Activated T-helper 1 cell treated with anti-CD3 and anti-CD28 coated beads, Interleukin-2, amount 50 U/mL, for 16 hours (primary cell): ENCODE results near the gene NXPH1.
"Not testable (repeated sequence)": the region's sequence is repeated elsewhere in the genome, so short reads cannot be mapped to it uniquely, and the experiment has no call there.

Experiments used
- DNase-seq, 2 donors: peaks; one replicate each; pipeline ENCODE4 v3.0.0-alpha.2; 2020; ENCODE audit warnings: low read depth in 1 of 2, low spot score in 1 of 2

The NXPH1 gene

DNA sequence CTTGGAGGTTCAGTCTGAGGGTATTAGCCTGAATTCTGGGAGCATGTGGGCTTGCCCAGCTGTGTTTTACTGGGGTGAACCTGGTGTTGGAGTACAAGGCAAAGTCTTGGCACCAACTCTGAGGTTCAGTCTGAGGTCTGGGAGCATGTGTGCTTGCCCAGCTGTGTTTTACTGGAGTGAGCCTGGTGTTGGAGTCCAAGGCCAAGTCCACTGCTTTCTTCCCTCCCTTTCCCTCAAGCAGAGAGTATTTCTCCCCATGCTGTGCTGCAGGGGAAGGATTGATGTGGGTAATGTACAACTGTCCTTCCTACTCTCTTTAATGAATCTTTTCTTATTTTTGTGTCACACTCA lies 236.1 kb downstream of the NXPH1 start:
- DNase-seq, result no peak

DNA sequence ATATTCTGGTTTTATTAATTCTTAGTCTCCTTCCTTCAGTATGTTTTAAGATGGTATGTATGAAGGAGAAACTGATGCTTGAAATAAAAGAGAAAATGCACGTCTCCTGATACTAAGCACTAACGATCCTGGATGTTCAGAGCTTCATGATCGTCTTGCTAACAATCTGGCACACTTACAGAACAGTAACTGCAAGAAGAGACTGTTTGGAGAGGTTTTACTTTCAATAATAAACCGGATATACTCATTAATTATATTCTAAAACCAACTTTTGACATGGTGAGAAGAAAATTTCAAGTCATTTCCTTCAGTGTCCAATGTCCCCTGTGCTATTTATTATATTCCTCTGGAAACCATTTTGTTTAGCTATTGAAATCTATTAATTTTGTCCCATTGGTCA lies 251.0 kb downstream of the NXPH1 start:
- no peak for DNase-seq

GRCh38 chr7:8699875-8700624 lies 266.6 kb downstream of the NXPH1 start:
- no peak for DNase-seq

DNA sequence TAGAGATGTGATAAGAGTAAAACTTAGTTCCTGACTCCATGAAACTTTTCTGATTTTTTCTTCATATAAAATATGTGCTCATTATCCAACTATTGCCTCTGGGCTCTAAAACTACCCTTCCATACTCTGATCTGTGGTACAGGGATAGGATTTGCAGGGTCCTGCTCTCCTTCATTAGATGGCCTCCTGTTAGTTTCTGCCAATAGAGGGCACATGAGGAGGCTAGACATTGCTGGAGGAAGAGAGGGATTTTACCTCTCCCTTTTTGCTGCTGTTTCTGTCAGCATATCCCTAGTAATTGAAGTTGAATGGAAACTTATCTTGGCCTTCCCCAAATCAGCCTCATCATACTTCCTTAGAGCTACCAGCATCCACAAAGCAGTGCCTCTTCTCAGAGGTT lies 269.4 kb downstream of the NXPH1 start:
- no peak for DNase-seq

DNA sequence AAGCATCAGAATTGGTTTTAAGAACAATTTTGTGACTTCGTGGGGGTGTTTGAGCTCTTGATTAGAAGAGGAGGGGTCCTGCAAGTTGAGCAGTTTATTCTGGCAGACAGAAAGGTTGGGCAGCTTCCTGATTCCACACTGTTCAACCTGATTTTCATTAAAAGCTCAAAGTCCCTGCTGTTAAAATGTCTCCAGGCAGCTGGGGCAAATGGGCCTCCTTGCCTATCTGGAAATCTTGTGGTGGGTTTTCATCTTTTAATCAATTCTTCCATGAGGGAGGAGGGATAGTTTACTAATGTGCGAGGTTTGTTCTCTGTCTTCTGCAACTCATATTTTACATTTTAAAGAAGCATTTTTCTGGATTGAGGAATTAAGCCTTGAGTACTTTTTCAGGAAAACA lies 276.7 kb downstream of the NXPH1 start:
- no peak for DNase-seq

DNA sequence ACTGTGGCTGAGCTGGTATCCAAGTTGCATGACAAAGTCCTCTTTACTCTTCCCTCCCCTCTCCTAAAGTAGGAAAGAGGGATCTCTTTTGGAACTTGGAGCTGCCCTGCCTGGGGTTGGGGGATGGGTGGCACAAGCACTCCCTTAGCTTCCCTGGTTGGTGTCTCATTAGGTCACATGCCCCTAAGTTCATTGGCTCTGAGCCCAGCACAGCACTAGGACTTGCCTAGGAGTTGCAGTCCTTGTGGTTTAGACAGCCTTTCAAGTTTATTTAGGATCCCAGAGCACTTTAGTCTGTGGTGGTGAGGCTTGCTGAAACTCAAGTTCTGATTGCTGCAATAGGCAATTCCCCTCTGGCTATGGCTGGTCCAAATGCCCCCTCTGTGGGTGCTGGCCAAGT lies 281.4 kb downstream of the NXPH1 start:
- DNase-seq, result no peak

GRCh38 chr7:8719102-8719501 lies 285.7 kb downstream of the NXPH1 start:
- DNase-seq, result no peak

DNA sequence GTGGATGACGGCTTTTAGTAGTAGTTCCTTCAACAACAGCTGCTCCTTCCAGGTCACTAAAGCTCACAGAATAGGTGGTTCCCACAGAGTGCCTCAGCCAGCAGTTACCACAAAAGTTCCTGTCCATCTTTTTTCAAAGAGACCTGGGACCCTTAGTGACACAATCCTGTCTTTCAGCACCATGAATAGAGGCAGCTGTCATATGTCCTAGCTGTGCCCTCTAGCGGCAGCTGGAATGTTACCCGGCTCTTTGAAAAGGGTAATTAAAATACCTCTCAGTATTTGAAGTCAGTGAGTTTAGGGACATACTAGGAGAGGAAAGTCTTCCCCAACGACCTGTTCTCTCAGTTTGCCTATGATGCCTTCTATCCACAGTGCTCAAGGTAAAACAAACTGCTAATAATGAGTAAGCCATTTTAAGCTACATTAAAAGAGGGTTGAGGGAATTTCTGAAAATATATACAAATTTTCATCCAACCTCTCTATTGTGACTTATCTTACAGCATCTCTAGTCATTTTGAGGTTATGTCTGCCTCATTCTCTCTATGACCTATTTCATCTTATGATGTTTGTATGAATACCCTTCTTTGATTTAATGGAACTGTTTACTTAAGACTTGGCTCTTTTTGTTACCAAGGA lies 290.8 kb downstream of the NXPH1 start:
- no peak for DNase-seq

DNA sequence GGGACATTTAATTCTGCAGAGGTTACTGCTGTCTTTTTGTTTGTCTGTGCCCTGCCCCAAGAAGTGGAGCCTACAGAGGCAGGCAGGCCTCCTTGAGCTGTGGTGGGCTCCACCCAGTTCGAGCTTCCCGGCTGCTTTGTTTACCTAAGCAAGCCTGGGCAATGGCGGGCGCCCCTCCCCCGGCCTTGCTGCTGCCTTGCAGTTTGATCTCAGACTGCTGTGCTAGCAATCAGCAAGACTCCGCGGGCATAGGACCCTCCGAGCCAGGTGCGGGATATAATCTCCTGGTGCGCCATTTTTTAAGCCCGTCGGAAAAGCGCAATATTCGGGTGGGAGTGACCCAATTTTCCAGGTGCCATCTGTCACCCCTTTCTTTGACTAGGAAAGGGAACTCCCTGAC lies 298.3 kb downstream of the NXPH1 start:
- not testable (repeated sequence) for DNase-seq

GRCh38 chr7:8739837-8740236 lies 306.4 kb downstream of the NXPH1 start:
- DNase-seq, result no peak

GRCh38 chr7:8742837-8743236 lies 309.4 kb downstream of the NXPH1 start:
- no peak for DNase-seq

GRCh38 chr7:8747338-8747737 lies 313.9 kb downstream of the NXPH1 start:
- DNase-seq, result no peak

DNA sequence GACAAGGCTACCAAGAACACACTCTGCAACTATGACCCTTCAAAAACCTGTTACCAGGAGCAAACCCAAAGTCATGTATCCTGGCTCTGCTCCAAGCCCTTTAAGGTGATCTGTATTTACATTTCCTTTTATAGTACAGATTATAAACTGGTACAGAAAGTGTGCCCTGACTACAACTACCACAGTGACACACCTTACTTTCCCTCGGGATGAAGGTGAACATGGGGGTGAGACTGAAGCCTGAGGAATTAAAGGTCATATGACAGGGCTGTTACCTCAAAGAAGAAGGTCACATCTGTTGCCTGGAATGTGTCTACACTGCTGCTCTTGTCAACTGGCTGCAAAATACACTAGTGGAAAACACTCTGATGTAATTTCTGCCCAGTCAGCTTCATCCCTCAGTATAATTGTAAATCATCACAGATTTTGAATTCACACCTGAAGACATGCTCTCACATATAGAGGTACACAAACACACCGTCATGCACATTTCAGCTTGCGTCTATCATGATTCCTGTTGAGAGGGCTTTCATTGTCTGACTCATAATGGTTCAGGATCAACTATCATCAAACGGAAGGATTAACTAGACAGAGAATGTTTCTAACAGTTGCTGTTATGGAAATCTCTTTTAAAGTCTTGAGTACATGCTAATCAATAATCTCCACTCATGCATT lies 318.3 kb downstream of the NXPH1 start:
- DNase-seq, result no peak

- DNase-seq, result no peak
Measured at GRCh38 chr7:8753355-8753754, 319.9 kb downstream of the NXPH1 start.

GRCh38 chr7:8761731-8762130 lies 328.3 kb downstream of the NXPH1 start:
- no peak for DNase-seq

DNA sequence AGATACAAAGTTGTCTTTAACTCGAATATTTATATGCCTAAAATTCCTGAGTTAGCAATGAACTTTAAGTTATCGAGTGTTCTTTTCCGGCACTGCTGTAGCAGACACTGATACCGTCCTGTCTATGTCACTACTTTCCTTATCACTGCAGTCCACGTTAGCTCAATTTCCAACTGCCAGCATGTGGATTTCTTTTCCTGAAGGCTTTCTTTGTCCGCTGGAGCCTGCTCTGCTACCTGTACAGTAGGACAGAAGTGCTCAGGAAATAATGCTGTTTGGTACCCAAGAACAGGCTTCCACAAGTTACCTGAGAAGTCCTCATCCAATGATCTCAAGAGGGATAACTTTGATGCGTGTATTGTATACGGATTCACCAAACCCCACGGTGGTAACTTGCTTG lies 329.4 kb downstream of the NXPH1 start:
- DNase-seq, result no peak

DNA sequence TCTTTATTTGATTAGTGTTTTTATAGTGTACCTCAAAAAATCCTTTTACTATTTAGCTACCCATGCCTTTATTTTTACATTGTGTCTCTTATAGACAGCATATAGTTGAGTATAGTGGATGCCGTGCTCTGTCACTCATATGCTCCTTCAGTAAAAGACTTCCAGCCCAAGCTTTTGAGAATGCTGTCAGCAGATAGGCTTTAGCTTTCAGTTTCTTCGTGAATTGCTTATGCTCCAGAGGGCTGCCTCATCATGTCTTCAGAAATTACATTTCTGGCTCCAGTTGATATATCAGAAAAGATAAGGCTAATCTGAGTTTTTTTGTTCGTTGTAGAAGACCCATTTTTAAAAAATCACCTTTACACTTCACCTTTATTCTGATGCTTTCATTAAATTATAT lies 332.0 kb downstream of the NXPH1 start:
- no peak for DNase-seq

GRCh38 chr7:8773518-8773917 lies 340.1 kb downstream of the NXPH1 start:
- DNase-seq, result no peak

DNA sequence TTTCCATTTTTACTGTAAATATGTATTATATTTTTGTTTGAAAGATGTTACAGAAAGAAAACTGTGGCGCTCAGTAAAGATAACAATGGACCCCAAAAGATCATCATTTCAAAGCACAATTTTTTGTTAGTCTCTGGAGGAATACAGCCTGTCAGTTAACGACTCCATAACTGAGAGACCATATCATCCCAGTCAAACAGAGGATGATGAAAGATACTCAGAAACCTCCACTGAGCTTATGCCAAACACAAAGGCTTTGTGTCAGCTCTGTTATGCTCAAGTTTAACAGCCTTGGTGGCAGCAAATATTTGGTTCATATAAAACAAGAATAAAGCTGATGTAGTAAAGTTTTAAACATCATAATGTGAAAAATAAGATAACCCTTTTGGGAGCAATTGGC lies 345.1 kb downstream of the NXPH1 start:
- DNase-seq, result no peak

DNA sequence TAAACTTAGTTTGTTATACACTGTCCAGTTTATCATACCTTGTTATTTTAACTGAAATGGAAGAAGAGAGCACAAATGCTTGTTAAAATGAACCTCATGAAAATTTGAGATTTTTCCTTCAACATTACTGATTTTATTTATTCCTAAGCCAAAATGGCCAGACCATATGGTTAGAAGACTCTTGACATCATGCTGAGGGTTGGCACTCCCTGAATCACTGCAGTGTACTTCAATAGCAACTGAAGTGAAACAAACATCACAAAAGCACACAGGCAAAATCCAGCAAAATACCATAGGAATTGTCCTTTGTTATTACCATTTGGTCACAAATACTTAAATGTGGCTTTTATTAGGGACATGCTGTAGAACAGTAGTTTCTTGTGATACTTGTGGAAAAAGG lies 347.8 kb downstream of the NXPH1 start:
- no peak for DNase-seq

DNA sequence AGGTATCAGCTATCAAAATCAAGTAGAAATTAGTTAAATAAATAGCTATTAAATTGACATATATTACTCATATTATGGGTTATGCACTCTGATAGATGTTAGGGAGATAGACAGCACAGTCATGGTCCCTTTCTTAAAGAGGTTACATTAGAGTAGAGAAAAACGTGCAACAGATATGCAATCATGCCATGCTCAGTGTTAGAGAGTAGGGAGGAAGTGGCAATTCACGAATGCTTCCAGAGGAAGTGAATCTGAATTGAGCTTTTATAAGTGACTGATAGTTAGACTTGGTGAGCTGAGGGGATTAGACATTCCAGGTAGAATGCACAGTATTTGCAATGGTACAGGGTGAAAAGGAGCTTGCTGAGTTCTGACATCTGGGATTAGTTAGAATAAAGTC lies 349.8 kb downstream of the NXPH1 start:
- DNase-seq, result no peak

- no peak for DNase-seq
Measured at GRCh38 chr7:8785081-8785480, 351.7 kb downstream of the NXPH1 start.

- no peak for DNase-seq
Measured at GRCh38 chr7:8800986-8801385, 367.6 kb downstream of the NXPH1 start.
